GM23248 (cell line): ENCODE measurements around the gene FAM149B1.

Experiments
- EZH2 ChIP-seq: fragments of 200-600 bp; sonication (generic); IDR thresholded peaks from 2 replicates; pipeline ENCODE4 v1.6.1; 2018; ENCODE audit warnings: antibody characterized with exemption, mild to moderate bottlenecking; ENCODE audit not compliant: insufficient read depth, poor library complexity, severe bottlenecking
- EZH2phosphoT487 ChIP-seq: fragments of 200-600 bp; sonication (generic); IDR thresholded peaks from 2 replicates; pipeline ENCODE4 v1.6.1; 2018; ENCODE audit warnings: antibody characterized with exemption, moderate library complexity, mild to moderate bottlenecking, low read depth; ENCODE audit not compliant: insufficient read depth

DNA sequence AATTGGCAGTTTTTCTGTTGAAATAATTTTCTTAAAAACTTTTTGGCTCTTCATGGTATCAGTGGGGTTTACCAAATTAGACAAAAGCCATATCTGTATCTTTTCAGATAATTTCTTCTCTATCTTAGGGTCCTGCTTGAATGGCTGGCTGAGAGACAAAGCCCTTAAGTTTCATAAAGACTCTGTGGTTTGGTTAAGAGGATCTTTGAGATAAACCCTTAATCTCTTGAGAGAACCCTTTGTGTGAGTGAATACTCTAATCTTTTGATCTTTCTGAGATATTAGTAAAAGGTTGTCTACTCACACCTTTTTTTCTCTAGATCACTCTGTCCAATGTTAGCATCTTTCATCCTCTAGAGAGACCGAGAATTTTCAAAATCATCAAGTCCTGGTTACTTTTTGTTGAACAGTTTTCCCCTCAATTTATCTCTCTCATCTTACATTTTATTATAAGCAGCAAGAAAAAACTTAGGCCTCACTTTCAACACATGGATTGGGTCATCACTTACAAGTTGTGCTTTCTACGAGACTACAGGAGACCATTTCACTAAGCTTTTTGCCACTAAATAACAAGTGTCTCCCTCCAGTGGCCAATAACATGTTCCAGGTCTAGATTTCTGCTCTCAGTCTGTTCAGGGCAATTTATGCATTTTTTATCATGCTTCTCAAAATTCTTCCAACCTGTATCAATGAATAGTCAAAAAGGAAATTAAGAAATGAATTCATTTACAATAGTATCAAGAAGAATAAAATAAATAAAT is 50.7 kb downstream of the FAM149B1 start:
- TF ChIP-seq EZH2phosphoT487, result no peak
- no peak for TF ChIP-seq EZH2
